GM21526 (cell line): ENCODE data around the gene CCDC141.
"Not testable (repeated sequence)": the region's sequence is repeated elsewhere in the genome, so short reads cannot be mapped to it uniquely, and the experiment has no call there.

ENCODE experiments used
- ATAC-seq: cut with Tn5 transposase; IDR thresholded peaks from one replicate; pipeline ENCODE4 v1.9.1; 2021; ENCODE audit warnings: moderate library complexity; ENCODE audit not compliant: unreplicated experiment, low FRiP score

CCDC141 gene

DNA sequence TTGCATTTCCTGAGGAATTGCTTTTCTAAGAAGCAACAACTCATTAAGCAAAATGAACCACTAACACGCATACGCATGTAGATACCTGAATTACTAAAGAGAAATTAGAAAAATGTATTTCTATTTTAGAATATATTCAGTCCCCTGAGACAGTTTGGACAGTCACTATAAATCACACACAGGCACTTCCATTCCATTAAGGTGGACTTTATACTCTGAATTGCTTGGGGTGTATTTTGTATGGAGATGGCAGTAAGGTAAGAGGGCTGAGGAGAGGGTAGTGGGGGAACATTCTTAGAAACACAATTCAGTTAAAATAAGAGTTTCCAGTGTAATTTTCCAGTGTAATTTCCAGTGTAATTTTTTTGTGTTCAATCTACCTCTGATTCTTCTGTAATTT, 1.8 kb downstream of the CCDC141 start:
- no peak for ATAC-seq

DNA sequence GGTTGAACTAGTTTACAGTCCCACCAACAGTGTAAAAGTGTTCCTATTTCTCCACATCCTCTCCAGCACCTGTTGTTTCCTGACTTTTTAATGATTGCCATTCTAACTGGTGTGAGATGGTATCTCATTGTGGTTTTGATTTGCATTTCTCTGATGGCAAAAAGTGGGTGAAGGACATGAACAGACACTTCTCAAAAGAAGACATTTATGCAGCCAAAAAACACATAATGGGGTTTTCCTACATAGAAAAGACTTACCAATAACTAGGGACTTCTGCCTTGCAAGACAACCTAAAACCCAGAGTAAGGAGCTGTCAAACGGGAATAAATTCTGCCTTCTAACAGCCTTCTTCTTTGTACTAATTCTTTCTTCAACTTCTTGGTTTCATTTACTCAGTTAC, 4.3 kb downstream of the CCDC141 start:
- not testable (repeated sequence) for ATAC-seq

DNA sequence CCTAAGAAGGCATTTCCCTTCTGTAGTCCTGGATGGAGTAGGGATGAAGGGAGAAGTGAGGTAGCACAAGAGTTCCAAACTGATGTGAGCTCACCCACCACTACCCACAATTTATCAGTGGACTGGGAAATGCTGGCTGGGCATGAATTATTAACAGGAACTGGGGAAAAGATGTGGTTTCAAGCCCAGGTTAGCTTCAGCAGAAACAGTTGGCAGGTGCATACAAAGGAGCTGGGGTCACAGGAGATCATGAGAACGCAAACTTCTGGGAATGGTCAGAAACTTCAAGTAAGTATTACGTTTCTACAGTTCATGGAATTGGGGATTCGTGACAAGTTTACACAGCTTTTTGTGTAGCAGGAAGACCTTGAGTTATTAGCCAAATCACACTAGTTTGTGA, 5.4 kb downstream of the CCDC141 start:
- no peak for ATAC-seq

DNA sequence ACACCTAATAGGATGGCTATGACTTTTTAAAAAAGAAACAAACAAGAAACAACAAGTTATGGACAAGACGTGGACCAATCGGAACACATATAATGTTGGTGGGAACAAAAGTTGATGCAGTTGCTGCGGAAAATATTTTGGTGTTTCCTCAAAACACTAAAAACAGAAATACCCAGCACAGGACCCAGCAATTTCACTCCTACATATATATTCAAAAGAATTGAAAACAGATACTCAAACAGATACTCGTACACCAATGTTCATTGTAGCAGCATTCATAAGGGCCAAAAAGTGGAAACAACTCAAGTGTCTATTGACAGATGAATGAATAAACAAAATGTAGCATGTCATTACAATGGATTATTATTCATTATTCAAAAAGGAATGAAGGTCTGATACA, 12.1 kb downstream of the CCDC141 start:
- ATAC-seq = no peak

DNA sequence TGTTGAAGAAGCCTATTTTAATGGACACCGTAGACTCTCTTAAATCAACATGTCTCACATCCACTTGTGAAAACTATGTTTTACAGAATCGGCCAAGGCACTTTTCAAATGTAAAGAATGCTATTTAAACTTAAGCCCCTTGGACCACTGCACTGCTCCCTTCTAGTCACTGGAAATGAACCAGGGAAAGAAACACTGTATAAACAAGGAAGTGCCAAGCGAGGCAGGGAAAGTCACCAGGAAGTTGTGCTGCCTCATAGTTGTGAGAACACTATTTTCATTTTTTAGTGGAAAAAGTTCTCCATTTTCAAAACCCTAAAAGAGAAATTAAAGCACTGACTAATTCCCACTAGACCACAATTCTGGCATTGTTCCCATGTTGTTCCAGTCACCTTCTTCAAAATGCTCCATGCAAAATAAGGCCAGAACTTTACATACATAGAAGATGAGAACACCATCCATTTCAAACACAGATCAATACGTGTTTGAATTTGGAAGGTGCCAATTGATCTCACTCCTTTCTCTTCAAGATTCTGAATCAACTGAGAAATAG, 13.5 kb downstream of the CCDC141 start:
- no peak for ATAC-seq

DNA sequence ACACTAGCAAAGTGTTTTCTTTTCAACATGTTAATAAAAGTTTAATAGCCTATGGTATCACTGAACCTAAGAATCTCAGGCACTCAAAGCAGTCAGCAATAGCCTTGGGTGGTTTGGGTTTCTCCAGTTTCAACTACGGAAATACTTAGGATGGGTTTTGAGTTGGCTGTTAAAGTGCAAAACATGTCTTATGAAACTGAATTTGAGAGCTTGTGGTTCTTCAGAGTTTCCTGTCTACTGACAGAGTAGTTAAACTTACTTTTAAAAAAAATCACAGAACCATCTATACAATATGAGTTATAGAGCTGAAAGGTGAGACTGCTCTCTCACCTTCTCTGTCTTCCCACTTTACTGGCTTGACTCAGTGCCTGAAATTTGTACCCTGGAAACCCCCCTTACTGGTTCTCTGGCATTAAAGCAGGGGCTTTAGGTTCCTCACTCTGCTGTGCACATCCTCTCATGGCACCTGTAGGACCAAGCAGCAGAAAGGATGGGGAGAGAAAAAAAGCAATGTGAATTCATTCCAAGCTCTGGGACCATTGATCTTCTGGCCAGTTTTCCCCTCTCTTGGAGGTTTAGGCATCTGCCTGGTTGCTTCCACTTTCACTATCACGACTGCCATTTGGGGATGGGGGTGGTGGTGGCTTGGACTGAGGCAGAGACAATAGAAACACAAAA, 18.1 kb downstream of the CCDC141 start:
- peak; percentile 97 for ATAC-seq

DNA sequence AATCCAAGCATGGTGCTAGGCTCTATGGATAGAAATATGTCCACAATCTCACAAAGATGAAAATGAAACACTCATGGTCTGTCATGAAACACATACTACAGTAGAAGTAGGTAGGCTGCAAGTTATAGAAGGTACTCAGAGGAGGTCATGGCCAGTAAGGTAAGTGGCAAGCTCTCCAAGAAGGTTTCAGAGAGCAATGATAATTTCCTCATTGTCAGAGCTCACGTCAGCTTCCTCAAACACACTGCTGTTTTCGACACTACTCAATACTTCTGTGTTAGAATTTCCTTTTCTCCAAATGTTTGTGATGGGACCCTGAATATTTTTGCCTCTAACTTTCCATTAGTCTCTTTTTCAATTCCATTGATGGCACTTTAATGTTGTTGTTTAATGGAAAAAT, 25.5 kb downstream of the CCDC141 start:
- ATAC-seq = no peak

DNA sequence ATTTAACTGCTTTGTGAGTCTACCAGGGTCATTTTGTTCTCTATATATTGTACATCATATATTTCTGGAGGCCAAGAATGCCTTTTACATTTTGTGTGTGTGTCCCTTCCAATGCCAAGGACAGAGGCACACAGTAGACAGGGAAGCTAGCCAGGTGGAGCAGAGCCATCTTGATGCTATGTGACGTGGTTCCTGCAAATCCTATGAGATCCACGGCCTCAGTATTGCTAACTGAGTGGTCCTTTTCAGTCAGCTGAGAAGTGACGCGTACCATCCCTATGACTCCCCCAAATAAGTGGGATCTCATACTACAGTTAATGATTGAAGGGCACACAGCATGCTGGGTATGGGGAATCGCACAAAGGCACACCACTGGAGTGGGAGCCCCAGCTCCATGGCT, 27.3 kb downstream of the CCDC141 start:
- ATAC-seq = no peak

DNA sequence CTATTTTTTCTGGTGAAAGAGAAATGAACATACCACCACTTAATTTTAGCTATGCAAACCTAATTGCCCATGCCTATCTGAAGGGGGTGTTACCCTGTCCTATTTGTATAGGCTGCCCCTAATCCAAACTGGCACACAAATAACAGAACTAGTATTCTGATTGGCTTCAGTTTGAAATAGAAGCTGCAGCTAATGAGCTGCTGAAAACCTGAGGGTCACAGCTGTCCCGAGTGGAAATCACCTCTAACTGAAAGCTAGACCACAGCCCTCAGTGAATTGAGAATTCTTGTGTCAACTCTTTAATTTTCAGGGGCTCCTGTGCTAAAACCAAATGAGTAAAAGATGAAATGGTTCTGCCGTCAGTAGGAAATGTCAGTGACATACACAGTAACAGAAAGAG, 28.7 kb downstream of the CCDC141 start:
- peak; percentile 57 for ATAC-seq

DNA sequence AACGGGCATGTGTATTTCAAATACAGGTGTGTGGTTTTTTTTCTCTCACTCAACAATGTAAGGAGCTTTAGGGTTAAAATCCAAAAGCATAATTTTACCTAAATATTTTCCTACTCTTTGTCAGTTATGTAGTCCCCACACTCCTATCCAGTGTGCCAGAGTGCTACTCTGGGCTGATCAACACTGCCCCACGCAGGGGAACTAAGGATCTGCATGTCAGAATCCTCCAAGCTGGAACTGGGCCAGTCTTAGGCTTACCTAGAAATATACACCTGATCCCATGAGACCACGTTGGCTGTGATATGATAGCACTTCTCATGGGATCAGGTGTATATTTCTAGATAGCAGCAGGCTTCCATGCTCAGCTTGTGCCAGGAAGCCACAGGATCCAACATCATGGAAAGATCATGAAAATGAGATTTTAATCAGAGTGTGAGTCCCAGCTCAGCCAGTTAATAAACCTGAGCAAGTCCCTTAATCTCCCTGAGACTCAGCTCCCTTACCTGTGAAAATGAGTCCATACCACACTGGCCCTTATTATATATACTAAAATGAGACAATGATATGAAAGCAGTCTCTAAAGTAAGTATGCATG, 29.7 kb downstream of the CCDC141 start:
- ATAC-seq = peak; percentile 74

DNA sequence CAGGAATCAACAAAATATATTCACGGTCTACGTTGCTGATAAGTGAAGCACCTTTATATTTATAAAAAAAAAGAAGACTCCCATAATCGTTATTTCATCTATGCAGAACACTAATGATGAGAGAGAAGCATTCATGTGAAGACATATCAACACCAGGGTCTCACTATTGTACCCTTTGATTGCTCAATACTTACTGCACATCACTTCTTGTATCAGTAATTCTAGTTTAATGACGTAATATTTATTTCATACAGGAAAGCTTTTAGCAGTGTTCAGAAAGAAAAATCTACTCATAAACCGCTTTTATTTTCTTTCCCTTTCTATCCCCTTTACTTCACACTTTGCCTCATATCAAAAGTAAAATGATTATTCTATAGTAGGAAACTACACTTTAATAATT, 30.7 kb downstream of the CCDC141 start:
- ATAC-seq = no peak

DNA sequence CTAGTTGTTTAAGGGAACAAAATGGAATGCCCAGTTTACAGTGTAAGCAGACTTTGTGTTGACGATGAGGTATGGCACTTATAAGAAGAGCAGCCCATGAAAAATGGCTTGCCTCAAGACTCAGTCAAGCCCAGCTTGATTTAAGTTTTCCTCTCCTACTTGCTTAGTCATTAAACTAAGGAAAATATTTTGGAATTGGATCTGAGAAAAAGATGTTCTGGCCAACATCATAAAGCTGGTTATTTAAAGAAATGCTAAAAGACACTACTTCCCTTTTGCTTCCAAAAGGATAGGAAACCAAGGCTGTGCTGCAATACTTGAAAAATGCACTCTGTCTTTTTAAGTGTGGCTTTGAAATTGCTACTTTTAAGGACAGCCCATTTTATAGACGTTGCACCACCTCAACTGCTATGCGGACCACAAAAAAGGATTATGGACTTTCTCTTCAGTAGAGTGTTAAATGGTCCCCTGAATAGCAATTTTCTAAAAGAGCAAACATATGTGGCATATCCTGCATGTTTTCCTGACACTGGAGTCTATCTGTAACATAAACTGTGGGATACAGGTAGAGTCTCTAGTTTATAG, 32.1 kb downstream of the CCDC141 start:
- ATAC-seq = no peak

DNA sequence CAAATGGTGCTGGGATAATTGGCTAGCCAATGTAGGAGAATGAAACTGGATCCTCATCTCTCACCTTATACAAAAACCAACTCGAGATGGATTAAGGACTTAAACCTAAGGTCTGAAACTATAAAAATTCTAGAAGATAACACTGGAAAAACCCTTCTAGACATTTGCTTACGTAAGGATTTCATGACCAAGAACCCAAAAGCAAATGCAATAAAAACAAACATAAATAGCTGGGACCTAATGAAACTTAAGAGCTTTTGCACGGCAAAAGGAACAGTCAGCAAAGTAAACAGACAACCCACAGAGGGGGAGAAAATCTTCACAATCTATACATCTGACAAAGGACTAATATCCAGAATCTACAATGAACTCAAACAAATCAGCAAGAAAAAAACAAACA, 35.7 kb downstream of the CCDC141 start:
- ATAC-seq = not testable (repeated sequence)

DNA sequence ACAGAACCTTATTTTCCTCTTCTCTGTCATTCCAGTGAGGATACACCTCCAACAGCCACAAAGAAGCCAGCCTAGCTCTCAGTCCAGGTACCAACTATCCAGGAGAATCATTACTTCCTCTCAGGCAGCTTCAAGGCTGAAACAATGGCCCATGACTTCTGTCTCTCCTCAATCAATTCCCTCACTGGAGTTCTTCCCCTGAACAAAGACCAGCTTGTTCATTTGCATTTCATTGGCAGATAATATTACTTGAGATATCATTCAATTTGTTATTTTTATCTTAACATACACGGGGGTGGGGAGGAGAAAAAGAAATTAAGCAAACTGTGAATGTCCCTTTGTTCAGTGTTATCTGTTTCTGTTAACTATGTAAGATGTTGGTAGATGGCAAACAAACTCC, 44.0 kb downstream of the CCDC141 start:
- no peak for ATAC-seq

DNA sequence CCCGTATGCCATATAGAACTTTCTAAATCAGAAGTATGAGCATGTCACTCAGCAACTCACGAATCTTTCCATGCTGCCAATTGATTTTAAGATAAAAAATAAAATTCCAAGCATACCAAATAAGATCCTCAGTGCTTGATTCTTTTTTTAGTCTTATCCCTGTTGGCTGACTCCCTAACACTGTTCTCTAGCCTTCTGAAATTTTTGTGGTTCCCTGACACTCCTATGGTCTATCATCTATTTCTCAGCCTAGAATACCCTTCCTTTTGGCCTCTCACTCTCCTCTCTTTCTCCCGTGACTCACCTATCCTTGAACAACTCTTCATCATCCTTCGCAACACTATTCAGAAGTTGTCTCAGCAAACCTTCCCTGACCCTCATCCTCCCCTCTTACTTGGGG, 50.5 kb downstream of the CCDC141 start:
- ATAC-seq = no peak

DNA sequence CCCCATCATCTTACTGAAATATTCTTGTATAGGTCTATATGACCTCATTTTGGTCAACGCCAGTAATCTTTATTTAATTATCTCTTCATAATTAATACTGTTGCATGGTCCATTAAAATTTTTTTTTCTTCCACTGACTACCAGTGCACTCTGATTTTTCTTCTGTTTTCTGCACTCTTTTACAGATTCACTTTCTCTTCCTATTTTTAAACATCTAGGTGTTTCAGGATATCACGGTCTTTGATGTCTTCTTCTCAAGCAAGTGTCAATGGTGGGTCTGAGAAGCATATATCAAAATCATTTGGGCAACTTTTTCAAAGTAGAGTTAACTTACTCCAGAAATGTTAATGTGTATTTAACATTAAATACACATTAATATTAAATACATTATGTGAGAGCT, 51.4 kb downstream of the CCDC141 start:
- ATAC-seq = no peak

DNA sequence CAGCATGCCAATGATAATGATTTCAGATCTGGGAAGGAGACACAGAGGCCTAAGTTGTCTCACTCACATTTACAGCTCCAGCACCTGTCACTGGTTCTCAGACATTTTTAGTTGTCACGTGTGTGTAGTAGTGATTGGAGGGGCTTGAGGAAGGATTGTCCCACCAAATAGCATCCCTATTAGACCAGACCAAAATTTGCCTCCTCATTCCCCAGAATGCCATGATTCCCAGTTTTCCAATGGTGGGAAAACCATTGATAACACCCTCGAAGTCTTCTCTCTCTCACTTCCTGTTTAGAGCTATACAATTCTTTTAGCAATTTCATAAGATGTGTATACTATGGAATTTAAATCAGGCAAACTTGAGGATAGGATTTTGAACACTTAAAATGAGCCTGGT, 52.5 kb downstream of the CCDC141 start:
- ATAC-seq = no peak

DNA sequence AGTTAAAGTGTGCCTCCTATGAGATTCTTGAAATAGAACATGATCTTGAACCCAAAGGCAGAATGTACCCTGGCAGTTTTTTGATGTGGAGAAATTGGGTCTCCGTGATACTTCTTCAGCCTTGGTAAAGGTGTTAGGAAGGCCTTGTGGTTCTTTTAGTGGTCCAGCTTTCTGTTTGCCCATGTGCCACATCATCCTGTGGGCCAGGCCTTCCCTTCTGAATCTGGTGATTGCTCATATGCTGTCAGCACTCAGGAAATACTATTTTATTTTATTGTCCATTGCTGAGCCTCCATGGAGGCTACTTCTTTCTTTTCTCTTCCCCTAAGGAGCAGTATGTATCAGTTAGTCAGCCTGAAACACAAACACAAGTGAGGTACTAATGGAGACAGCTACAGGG, 52.9 kb downstream of the CCDC141 start:
- no peak for ATAC-seq

DNA sequence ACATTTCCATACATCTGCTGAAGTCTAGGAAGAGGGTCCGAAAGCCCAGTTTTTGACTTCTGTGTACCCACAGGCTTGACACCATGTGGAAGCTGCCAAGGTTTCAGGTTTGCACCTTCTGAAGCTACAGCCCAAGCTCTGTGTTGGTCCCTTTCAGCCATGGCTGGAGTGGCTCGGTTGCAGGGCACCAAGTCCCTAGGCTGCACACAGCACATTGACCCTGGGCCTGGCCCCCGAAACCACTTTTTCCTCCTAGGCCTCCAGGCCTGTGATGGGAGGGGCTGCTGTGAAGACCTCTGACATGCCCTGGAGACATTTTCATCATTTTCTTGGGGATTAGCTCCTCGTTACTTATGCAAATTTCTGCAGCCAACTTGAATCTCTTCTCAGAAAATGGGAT, 55.7 kb downstream of the CCDC141 start:
- ATAC-seq = no peak

DNA sequence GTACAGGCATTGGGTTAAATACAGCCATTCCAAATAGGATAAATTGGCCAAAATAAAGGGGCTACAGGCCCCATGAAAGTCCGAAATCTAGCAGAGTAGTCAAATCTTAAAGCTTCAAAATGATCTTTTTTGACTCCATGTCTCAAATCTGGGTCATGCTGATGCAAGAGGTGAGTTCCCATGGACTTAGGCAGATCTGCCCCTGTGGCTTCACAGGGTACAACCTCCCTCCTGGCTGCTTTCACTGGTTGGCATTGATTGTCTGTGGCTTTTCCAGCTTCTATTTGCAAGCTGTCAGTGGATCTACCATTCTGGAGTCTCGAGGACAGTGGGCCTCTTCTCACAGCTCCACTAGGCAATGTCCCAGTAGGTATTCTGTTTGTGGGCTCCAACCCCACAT, 56.1 kb downstream of the CCDC141 start:
- no peak for ATAC-seq

DNA sequence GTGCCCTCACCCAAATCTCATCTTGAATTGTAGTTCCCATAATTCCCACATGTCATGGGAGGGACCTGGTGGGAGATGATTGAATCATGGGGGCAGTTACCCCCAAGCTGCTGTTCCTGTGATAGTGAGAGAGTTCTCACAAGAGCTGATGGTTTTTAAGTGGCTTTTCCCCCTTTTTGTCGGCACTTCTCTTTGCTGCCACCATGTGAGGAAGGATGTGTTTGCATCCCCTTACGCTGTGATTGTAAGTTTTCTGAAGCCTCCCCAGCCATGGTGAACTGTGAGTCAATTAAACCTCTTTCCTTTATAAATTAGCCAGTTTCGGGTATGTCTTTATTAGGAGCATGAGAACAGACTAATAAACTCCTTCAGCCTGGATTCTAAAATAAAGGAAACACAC, 57.2 kb downstream of the CCDC141 start:
- not testable (repeated sequence) for ATAC-seq
